ACC112 (cell line): Measurements from ENCODE around the gene CCL16.
"Not testable (repeated sequence)": the region's sequence is repeated elsewhere in the genome, so short reads cannot be mapped to it uniquely, and the experiment has no call there.

Experiments
- H2AFZ ChIP-seq: fragments of 200-600 bp; sonication (generic); one replicate; pipeline ENCODE4 v1.6.0; 2017; ENCODE audit warnings: antibody characterized with exemption, low read length; ENCODE audit not compliant: unreplicated experiment
- H3K27ac ChIP-seq: fragments of 200-600 bp; sonication (generic); 2 replicates; pipeline ENCODE4 v1.5.1; 2014; ENCODE audit warnings: low read depth, mild to moderate bottlenecking, antibody characterized with exemption, low read length, moderate library complexity
- H3K27me3 ChIP-seq: fragments of 200-600 bp; sonication (generic); 2 replicates; pipeline ENCODE4 v1.6.1; 2014; ENCODE audit warnings: mild to moderate bottlenecking, antibody characterized with exemption, low read length, moderate library complexity, mixed read lengths; ENCODE audit not compliant: insufficient read depth
- H3K36me3 ChIP-seq: fragments of 200-600 bp; sonication (generic); 2 replicates; pipeline ENCODE4 v1.6.1; 2016; ENCODE audit warnings: mild to moderate bottlenecking, antibody characterized with exemption, low read length, moderate library complexity, mixed read lengths; ENCODE audit not compliant: insufficient read depth
- H3K4me1 ChIP-seq: fragments of 200-600 bp; sonication (generic); one replicate; pipeline ENCODE4 v1.6.1; 2016; ENCODE audit warnings: low read length, mixed read lengths; ENCODE audit not compliant: insufficient read depth, unreplicated experiment, control insufficient read depth
- H3K4me3 ChIP-seq: fragments of 200-600 bp; sonication (generic); 2 replicates; pipeline ENCODE4 v1.5.1; 2014; ENCODE audit warnings: mild to moderate bottlenecking, low read depth, low read length
- H3K79me2 ChIP-seq: fragments of 200-600 bp; sonication (generic); one replicate; pipeline ENCODE4 v1.6.0; 2016; ENCODE audit warnings: low read length; ENCODE audit not compliant: control insufficient read depth, unreplicated experiment, insufficient read depth

CCL16 gene, protein sequence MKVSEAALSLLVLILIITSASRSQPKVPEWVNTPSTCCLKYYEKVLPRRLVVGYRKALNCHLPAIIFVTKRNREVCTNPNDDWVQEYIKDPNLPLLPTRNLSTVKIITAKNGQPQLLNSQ

DNA sequence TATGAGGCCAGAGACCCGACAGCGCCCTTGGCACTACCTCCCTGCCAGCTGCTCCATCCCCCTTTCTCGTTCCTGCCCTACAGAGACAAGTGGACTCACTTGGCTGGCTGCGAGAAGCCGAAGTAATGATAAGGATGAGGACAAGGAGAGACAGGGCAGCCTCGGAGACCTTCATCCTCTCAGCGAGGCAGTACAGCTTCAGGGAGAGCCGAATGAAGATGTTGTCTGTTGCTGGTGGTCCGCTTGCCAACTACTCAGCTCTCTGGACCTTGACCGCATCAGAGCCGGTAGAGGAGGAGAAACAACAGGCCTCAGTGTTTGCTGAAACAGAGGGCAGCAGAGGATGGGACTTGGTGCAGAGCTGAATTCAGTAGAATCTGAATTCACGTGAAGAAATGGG is at the start of gene CCL16:
CCL16 (minus strand) TSS at position 252 of the 400 bp plus-strand sequence; CDS start at position 175, 77 bp downstream.
- H3K27ac ChIP-seq = no peak within 1 kb of the TSS

DNA sequence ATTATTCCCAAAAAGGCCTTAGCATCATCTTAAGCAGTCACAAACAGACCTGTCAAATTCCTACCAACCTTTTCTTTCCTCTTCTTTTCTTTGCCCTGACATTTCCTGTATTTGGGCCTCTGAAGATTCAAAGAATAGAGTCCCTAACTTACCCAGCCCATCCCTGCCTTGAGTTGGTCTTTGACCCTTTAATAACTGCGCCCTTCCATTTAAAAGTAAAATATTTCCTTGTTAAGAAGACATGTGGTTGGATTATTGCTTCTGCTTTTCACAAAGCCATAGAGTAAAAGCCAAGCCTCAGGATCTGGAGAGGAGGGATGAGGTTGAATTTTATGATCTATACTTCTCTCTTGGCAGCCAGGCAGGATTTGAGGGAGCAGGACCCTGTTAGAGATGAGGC is 49.7 kb upstream of the CCL16 start:
- H3K27ac ChIP-seq = no peak overlapping the region
- H3K4me3 ChIP-seq = no peak overlapping the region
- no peaks in the 10 kb centered on the region for H3K79me2 ChIP-seq
- H3K4me1 ChIP-seq = no peaks in the 10 kb centered on the region
- no peak overlapping the region for H2AFZ ChIP-seq
- no peaks in the 10 kb centered on the region for H3K36me3 ChIP-seq
- H3K27me3 ChIP-seq = peaks cover 86% of the 10 kb centered on the region

More for the DNA sequence above, at the start of gene CCL16:
- H3K79me2 ChIP-seq = no peaks in the 10 kb centered on the region
- no peaks in the 10 kb centered on the region for H3K36me3 ChIP-seq
- no peaks in the 10 kb centered on the region for H3K4me1 ChIP-seq
- H3K4me3 ChIP-seq = no peak within 1 kb of the TSS
- peaks cover 22% of the 10 kb centered on the region for H3K27me3 ChIP-seq
- H2AFZ ChIP-seq = no peak within 1 kb of the TSS

DNA sequence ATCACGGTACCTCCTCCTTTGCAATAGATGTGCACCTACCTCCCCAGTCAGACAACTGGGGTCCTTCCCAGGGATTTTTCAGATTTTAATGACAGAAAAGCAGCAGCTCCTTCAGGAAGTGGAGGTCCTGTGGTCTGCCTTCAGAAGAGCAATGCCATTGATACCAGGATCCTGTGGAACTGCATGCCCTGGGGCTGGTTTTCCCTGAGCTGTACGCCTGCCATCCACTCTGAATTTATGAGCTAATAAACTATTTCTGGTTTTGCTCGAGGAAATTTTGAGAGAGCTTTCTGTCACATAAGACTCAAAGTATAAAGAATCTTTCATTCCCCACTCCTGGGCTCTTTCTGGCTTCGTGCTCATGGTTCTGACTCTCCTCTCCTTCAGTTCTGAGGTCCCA is 46.5 kb upstream of the CCL16 start:
- Histone ChIP-seq H3K27ac (no peak overlapping the region), H3K79me2 (no peaks in the 10 kb centered on the region), H3K4me3 (no peak overlapping the region), H2AFZ (no peak overlapping the region), H3K36me3 (no peaks in the 10 kb centered on the region), H3K4me1 (no peaks in the 10 kb centered on the region), H3K27me3 (peaks cover 93% of the 10 kb centered on the region)

DNA sequence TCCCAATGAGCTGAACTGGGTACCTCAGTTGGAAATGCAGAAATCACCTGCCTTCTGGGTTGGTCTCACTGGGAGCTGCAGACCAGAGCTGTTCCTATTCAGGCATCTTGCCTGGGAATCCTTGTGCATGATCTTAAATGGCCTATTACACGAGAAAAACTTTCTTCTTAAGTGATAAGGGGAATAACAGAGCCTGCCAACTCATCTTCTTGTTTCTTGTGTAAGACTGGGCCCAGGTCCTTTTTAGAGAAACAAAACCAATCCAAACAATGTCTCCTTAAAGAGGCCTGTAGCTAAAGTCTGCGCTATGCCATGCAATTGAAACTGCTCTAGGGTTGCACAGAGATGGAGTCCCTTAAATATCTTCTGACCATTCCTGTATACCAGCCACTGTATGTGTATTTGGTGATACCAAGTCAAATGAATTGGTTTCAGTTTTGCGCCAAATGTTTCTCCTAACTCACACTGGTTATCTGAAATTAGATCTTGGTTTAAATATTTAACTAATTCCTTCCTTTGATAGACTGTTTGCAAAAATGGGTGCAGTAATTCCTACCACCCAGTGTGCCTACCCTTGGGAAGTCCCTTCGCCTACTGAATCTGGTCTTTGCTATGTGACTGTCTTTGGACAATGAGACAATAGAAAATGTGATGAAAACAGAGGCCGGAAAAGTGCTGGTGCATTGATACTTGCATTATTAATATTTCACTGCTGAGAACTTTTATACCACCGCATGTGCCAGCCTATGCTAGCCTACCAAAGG is 43.0 kb upstream of the CCL16 start:
- H3K4me3 ChIP-seq = no peak overlapping the region
- H3K36me3 ChIP-seq = no peaks in the 10 kb centered on the region
- no peaks in the 10 kb centered on the region for H3K4me1 ChIP-seq

DNA sequence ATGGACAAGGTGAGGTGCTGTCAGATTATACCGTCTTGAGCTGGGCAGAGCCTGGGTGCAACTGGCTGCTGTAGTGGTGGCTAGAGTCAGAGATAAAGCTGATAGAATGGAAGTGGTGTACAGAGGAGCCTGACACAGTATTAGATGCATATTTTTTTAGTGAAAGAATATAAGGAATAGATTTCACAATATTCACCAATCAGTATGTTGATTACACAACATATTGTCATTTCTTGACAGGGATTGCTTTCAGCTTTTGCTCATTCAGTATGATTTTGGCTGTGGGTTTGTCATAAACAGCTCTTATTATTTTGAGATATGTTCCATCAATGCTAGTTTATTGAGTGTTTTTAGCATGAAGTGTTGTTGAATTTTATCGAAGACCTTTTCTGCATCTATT is 38.1 kb upstream of the CCL16 start:
- no peak overlapping the region for H3K4me3 ChIP-seq
- H3K79me2 ChIP-seq = no peaks in the 10 kb centered on the region
- no peaks in the 10 kb centered on the region for H3K36me3 ChIP-seq
- H3K27me3 ChIP-seq = peaks cover 48% of the 10 kb centered on the region
- no peaks in the 10 kb centered on the region for H3K4me1 ChIP-seq
- H2AFZ ChIP-seq = no peak overlapping the region
- no peak overlapping the region for H3K27ac ChIP-seq

More for the DNA sequence above, 43.0 kb upstream of the CCL16 start:
- H3K79me2 ChIP-seq = no peaks in the 10 kb centered on the region
- H3K27me3 ChIP-seq = peaks cover 73% of the 10 kb centered on the region
- no peak overlapping the region for H3K27ac ChIP-seq
- H2AFZ ChIP-seq = no peak overlapping the region

DNA sequence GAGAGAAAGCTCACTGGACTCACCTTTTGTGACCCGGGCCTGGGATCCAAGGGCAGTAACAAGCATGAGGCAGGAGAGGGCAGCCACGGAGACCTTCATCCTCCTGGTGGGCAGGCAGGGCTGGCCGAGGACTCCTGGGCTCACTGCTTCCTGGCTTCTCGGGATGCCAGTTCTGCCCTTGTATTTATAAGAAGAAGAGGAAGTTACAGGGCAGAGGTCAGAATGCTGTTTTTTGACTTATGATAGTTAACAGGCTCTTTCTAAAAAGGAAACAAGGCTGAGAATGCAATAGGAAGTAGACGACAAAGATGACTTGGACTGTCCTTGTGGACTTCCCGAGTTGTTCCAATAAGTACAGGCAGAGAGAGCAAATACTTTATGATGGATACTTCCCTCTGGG is 36.5 kb upstream of the CCL16 start, which contains the start of gene CCL23:
CCL23 (minus strand) TSS at position 174 of the 400 bp plus-strand sequence; CDS start at position 99, 75 bp downstream.
- Histone ChIP-seq H3K27me3 (peaks cover 45% of the 10 kb centered on the region), H3K4me3 (no peak within 1 kb of the TSS), H3K4me1 (no peaks in the 10 kb centered on the region), H3K27ac (no peak within 1 kb of the TSS), H2AFZ (no peak within 1 kb of the TSS), H3K79me2 (no peaks in the 10 kb centered on the region), H3K36me3 (no peaks in the 10 kb centered on the region)

DNA sequence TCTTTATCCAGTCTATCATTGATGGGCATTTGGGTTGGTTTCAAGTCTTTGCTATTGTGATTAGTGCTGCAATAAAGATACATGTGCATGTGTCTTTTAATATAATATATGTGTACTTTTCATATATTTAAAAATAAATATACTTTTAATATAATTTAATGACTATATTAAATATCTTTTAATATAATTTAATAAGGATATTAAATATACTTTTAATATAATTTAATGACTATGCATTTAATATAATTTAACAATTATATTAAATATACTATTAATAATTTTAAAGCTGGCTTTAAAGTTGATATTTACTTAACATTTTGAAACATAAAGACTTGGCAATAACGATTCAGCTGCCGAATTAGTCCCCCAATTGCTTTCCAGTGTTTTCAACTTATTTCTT is 35.3 kb upstream of the CCL16 start:
- Histone ChIP-seq H3K4me1 (no peaks in the 10 kb centered on the region), H3K27me3 (peaks cover 49% of the 10 kb centered on the region), H3K79me2 (no peaks in the 10 kb centered on the region), H2AFZ (no peak overlapping the region), H3K4me3 (no peak overlapping the region), H3K27ac (no peak overlapping the region), H3K36me3 (no peaks in the 10 kb centered on the region)

DNA sequence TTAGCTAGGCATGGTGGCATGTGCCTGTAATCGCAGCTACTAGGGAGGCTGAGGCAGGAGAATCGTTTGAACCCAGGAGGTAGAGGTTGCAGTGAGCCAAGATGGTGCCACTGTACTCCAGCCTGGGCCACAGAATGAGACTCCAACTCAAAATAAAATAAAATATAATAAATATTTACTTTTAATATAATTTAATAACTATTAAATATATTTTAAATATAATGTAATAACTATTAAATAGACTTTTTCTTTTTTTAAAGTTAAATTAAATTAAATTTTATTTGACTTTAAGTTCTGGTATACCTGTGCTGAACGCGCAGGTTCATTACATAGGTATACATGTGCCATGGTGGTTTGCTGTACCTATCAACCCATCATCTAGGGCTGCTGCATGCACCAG is 34.6 kb upstream of the CCL16 start:
- not testable (repeated sequence) for H3K4me3 ChIP-seq, H3K36me3 ChIP-seq, H3K27ac ChIP-seq, H3K4me1 ChIP-seq, H3K79me2 ChIP-seq, H2AFZ ChIP-seq
- H3K27me3 ChIP-seq = peaks cover 52% of the 10 kb centered on the region

DNA sequence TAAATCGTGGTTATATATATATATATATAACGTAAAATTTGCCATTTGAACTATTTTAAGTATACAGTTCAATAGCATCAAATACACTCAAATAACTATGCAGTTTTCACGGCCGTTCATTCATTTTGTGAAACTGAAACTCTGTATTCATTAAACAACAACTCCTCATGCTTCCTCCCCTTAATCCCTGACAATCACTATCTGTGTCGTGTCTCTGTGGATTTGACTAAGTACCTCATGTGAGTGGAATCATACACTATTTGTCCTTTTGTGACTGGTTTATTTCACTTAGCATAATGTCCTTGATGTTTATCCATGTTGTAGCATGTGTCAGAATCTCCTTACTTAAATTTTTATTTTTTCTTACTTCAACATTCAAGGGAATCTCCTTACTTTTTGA is 33.6 kb upstream of the CCL16 start:
- no peak overlapping the region for H3K4me3 ChIP-seq
- H3K79me2 ChIP-seq = no peaks in the 10 kb centered on the region
- no peaks in the 10 kb centered on the region for H3K36me3 ChIP-seq
- H3K4me1 ChIP-seq = no peaks in the 10 kb centered on the region
- no peak overlapping the region for H3K27ac ChIP-seq
- no peak overlapping the region for H2AFZ ChIP-seq
- peaks cover 61% of the 10 kb centered on the region for H3K27me3 ChIP-seq

DNA sequence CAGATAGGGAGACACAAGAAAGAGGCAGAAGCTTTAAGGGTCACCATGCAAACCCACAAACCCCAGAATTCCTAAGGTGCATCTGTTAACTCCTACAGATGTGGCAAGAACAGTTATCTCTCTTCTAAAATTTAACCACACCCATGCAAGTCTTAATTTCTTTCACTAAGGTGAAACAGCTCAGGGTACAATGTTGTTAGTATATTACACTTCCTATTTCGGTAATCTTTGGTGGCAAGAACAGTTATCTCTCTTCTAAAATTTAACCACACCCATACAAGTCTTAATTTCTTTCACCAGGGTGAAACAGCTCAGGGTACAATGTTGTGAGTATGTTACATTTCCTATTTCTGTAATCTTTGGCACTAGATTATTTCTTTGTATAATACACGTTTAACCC is 29.9 kb upstream of the CCL16 start:
- Histone ChIP-seq H2AFZ (no peak overlapping the region), H3K27ac (no peak overlapping the region), H3K4me3 (no peak overlapping the region), H3K79me2 (no peaks in the 10 kb centered on the region), H3K27me3 (peaks cover 46% of the 10 kb centered on the region), H3K36me3 (no peaks in the 10 kb centered on the region), H3K4me1 (no peaks in the 10 kb centered on the region)

DNA sequence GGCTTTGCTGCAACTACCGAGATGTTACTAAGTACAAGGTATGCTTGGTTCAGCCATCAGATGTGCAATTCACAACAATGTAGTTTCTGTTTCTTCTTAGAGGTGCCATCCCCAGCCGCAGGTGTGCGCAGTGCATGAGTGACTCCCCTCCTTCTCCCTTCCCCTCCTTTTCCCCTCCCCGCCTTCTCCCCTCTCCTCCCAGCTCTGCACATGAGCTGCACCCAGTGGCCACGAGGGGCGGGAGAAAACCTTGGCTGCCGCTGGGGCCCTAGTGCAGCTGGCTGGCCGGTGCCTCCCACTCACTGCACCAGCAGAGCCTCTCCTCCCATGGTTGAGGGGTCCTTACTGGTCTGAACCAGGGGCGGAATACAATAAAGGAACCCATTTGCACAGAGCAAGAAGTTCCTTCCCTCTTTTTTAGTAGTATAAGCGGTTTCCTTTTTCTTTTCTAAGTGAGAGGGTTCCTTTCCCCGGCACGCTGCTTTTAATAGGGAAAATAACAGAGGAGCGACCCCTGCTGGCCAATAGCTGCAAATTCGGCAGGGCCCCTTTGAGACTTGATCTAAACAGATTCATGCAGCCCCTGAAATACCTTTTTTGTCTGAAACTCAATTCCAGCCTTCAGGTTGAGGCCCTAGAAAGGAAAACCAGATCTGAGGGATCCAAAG is 27.8 kb upstream of the CCL16 start:
- Histone ChIP-seq H3K4me3 (no peak overlapping the region), H3K4me1 (no peaks in the 10 kb centered on the region), H3K79me2 (no peaks in the 10 kb centered on the region), H3K27ac (no peak overlapping the region), H2AFZ (no peak overlapping the region), H3K36me3 (no peaks in the 10 kb centered on the region), H3K27me3 (peaks cover 53% of the 10 kb centered on the region)
